Mammary epithelial cell (primary cell): ENCODE measurements around the gene DNAJB13.

ENCODE experiments used
- EZH2 ChIP-seq: IDR thresholded peaks from 2 replicates; pipeline ENCODE4 v1.6.1; 2012; ENCODE audit warnings: low read length, inconsistent platforms, borderline replicate concordance
- TF ChIP-seq, protein P1 (sequence below), 2 donors: IDR thresholded peaks in 1 of 2; conservative IDR thresholded peaks in 1 of 2; 2 replicates each; pipeline ENCODE4 v1.5.1; 2011 to 2012; ENCODE audit warnings: inconsistent platforms in 2 of 2, low read length in 2 of 2, mild to moderate bottlenecking in 2 of 2, control low read depth in 1 of 2, low read depth in 1 of 2; ENCODE audit not compliant: insufficient read depth in 1 of 2; ENCODE audit errors: extremely low read depth in 1 of 2

DNA sequence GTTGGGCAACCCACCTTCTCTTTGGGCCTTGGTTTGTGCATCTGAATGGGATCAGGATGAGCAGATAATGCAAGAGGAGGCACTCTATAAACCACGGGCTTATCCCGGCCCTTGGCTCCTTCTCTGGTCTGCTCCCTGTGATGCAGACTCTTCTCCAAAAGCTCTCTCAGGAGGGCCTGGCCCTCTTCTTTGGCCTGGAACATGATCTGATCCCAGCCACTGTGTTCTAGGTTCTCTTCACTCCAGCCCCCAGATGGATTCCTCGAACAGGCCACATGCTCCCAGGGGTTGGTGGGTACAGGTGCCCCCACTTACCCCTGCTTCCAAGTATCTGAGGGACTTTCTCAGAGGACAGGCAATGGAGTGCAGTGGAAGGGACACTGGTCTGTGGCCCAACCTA, 66.8 kb downstream of the DNAJB13 start:
- TF ChIP-seq, protein P1, sequence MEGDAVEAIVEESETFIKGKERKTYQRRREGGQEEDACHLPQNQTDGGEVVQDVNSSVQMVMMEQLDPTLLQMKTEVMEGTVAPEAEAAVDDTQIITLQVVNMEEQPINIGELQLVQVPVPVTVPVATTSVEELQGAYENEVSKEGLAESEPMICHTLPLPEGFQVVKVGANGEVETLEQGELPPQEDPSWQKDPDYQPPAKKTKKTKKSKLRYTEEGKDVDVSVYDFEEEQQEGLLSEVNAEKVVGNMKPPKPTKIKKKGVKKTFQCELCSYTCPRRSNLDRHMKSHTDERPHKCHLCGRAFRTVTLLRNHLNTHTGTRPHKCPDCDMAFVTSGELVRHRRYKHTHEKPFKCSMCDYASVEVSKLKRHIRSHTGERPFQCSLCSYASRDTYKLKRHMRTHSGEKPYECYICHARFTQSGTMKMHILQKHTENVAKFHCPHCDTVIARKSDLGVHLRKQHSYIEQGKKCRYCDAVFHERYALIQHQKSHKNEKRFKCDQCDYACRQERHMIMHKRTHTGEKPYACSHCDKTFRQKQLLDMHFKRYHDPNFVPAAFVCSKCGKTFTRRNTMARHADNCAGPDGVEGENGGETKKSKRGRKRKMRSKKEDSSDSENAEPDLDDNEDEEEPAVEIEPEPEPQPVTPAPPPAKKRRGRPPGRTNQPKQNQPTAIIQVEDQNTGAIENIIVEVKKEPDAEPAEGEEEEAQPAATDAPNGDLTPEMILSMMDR (conservative IDR thresholded peaks at IDR 0.05 in 1 of 2, IDR thresholded peaks at IDR 0.05 in 1 of 2; ENCODE audit: extremely low read depth in 1 of 2, insufficient read depth in 1 of 2, low read depth in 1 of 2, low read length in 2 of 2): no peak
- TF ChIP-seq EZH2: no peak
